Panc1 (cell line): ENCODE measurements around the gene SNRNP48. TPM values are rescaled to one million over a fixed set of nuclear protein-coding genes. Genes with fewer than 3 reads are reported as not detected.

ENCODE experiments used
- ATAC-seq: fragments of 200-7000 bp; cut with Tn5 transposase; 2 replicates; pipeline ENCODE4 v1.9.1; 2020; ENCODE audit warnings: mild to moderate bottlenecking, moderate library complexity
- BruUV-seq: library from RNA; stranded (reverse); fragments of 400-500 nt; replicated peaks from 2 replicates; lab custom pipeline; 2021; lab: Mats Ljungman, UMichigan
- CTCF ChIA-PET: fragments of 300-600 bp; sonication (Branson Sonifier 250); formaldehyde crosslinking; loops from one replicate; lab custom pipeline; 2022; ENCODE audit warnings: antibody characterized with exemption; lab: Charles Lee
- POLR2A ChIA-PET: fragments of 300-600 bp; sonication (Branson Sonifier 250); formaldehyde crosslinking; loops from one replicate; lab custom pipeline; 2022; ENCODE audit warnings: antibody characterized with exemption; lab: Charles Lee
- DNase-seq: peaks from one replicate; pipeline ENCODE4 v3.0.0-alpha.2; 2010; ENCODE audit warnings: low read depth, low spot score
- H3K27ac ChIP-seq: 2 replicates; pipeline ENCODE4 v1.5.1; 2011; ENCODE audit warnings: mild to moderate bottlenecking, low read length, inconsistent platforms
- H3K27me3 ChIP-seq: fragments of 200-500 bp; sonication (Bioruptor generic); 2 replicates; pipeline ENCODE4 v1.6.0; 2014; ENCODE audit warnings: low read length, inconsistent platforms; ENCODE audit not compliant: control insufficient read depth, insufficient read depth
- H3K36me3 ChIP-seq: fragments of 200-500 bp; sonication (Bioruptor generic); 2 replicates; pipeline ENCODE4 v1.5.1; 2014; ENCODE audit warnings: inconsistent platforms, mild to moderate bottlenecking, low read length, moderate library complexity; ENCODE audit not compliant: control insufficient read depth, insufficient read depth
- H3K4me1 ChIP-seq: 2 replicates; pipeline ENCODE4 v1.5.1; 2011; ENCODE audit warnings: inconsistent platforms, mild to moderate bottlenecking, low read length, moderate library complexity; ENCODE audit not compliant: control insufficient read depth, insufficient read depth
- H3K4me3 ChIP-seq, 2 experiments: 2 replicates each; pipeline ENCODE4 v1.5.1; 2011 to 2012; ENCODE audit warnings: low read depth in 2 of 2, low read length in 2 of 2, mild to moderate bottlenecking in 2 of 2, inconsistent platforms in 1 of 2, moderate library complexity in 1 of 2
- H3K9me3 ChIP-seq: fragments of 200-500 bp; sonication (Bioruptor generic); 2 replicates; pipeline ENCODE4 v1.5.1; 2014; ENCODE audit warnings: low read depth, mild to moderate bottlenecking, inconsistent platforms, low read length, moderate library complexity; ENCODE audit not compliant: control insufficient read depth, insufficient read depth
- POLR2AphosphoS5 ChIP-seq: IDR thresholded peaks from 2 replicates; pipeline ENCODE4 v1.6.1; 2012; ENCODE audit warnings: mild to moderate bottlenecking, low read depth, low read length, moderate library complexity
- SIN3A ChIP-seq: IDR thresholded peaks from 2 replicates; pipeline ENCODE4 v1.6.1; 2012; ENCODE audit warnings: low read depth, mild to moderate bottlenecking, low read length, moderate library complexity, borderline replicate concordance; ENCODE audit not compliant: insufficient read depth
- TCF7L2 ChIP-seq: IDR thresholded peaks from 2 replicates; pipeline ENCODE4 v1.6.1; 2011; ENCODE audit warnings: mild to moderate bottlenecking, low read depth, low read length, inconsistent platforms
- in situ Hi-C: cut with HindIII; loops from 2 replicates; pipeline ENCODE4 v1.10.0; 2016; ENCODE audit warnings: low sequenced_read_pairs, low pct_unique_long_range_greater_than_20kb
- intact Hi-C: fragments of 100-400 bp; cut with micrococcal nuclease; formaldehyde crosslinking; loops from one replicate; pipeline ENCODE4 v1.10.0; 2022; ENCODE audit not compliant: unreplicated experiment
- total RNA-seq: library from RNA; stranded (reverse); gene quantifications from one replicate; pipeline ENCODE4 v1.2.1, GENCODE V29; 2021; ENCODE audit not compliant: unreplicated experiment
- TF ChIP-seq, protein P1 (sequence below): fragments of 450-650 bp; IDR thresholded peaks from 2 replicates; pipeline ENCODE4 v1.5.1; 2017; ENCODE audit warnings: mild to moderate bottlenecking
- TF ChIP-seq, protein P2 (sequence below), 2 experiments: IDR thresholded peaks; 2 replicates each; pipeline ENCODE4 v1.6.1; 2011 to 2012; ENCODE audit warnings: low read depth in 2 of 2, control low read depth in 1 of 2, low read length in 1 of 2, mild to moderate bottlenecking in 1 of 2, moderate library complexity in 1 of 2; ENCODE audit not compliant: insufficient read depth in 1 of 2

Gene SNRNP48
- total RNA-seq, 1 experiment from 2014 or later: 10.7 TPM

DNA sequence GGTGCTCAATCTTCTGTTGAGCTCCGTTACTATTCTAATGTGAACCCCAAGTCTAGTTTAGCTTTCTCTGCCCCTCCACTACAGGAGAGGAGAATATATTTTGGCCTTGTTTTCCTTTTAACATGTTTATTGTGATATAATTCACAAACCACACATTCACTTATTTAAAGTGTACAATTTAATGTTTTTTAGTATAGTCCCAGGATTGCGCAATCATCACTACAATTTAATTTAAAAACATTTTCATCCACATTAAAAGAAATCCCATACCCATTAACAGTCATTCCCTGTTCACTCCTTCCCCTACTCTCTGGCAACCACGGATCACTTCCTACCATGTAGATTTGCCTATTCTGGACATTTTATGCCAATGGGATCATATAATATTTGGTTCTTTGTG lies 71.4 kb downstream of the SNRNP48 start:
- in situ Hi-C loops: no loop called here
- ATAC-seq: no peak
- Histone ChIP-seq H3K27ac (no peak overlapping the region), H3K36me3 (no peaks in the 10 kb centered on the region), H3K4me1 (no peaks in the 10 kb centered on the region), H3K4me3 (no peak overlapping the region), H3K9me3 (no peaks in the 10 kb centered on the region), H3K27me3 (no peaks in the 10 kb centered on the region)
- POLR2A ChIA-PET: no interaction called here
- TF ChIP-seq POLR2AphosphoS5: no peak
- TF ChIP-seq, protein P1, sequence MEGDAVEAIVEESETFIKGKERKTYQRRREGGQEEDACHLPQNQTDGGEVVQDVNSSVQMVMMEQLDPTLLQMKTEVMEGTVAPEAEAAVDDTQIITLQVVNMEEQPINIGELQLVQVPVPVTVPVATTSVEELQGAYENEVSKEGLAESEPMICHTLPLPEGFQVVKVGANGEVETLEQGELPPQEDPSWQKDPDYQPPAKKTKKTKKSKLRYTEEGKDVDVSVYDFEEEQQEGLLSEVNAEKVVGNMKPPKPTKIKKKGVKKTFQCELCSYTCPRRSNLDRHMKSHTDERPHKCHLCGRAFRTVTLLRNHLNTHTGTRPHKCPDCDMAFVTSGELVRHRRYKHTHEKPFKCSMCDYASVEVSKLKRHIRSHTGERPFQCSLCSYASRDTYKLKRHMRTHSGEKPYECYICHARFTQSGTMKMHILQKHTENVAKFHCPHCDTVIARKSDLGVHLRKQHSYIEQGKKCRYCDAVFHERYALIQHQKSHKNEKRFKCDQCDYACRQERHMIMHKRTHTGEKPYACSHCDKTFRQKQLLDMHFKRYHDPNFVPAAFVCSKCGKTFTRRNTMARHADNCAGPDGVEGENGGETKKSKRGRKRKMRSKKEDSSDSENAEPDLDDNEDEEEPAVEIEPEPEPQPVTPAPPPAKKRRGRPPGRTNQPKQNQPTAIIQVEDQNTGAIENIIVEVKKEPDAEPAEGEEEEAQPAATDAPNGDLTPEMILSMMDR: no peak
- no peak for TF ChIP-seq SIN3A
- TF ChIP-seq, protein P2, sequence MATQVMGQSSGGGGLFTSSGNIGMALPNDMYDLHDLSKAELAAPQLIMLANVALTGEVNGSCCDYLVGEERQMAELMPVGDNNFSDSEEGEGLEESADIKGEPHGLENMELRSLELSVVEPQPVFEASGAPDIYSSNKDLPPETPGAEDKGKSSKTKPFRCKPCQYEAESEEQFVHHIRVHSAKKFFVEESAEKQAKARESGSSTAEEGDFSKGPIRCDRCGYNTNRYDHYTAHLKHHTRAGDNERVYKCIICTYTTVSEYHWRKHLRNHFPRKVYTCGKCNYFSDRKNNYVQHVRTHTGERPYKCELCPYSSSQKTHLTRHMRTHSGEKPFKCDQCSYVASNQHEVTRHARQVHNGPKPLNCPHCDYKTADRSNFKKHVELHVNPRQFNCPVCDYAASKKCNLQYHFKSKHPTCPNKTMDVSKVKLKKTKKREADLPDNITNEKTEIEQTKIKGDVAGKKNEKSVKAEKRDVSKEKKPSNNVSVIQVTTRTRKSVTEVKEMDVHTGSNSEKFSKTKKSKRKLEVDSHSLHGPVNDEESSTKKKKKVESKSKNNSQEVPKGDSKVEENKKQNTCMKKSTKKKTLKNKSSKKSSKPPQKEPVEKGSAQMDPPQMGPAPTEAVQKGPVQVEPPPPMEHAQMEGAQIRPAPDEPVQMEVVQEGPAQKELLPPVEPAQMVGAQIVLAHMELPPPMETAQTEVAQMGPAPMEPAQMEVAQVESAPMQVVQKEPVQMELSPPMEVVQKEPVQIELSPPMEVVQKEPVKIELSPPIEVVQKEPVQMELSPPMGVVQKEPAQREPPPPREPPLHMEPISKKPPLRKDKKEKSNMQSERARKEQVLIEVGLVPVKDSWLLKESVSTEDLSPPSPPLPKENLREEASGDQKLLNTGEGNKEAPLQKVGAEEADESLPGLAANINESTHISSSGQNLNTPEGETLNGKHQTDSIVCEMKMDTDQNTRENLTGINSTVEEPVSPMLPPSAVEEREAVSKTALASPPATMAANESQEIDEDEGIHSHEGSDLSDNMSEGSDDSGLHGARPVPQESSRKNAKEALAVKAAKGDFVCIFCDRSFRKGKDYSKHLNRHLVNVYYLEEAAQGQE (IDR thresholded peaks at IDR 0.05; ENCODE audit: insufficient read depth in 1 of 2, low read depth in 2 of 2, low read length in 1 of 2): no peak
- no peak for TF ChIP-seq TCF7L2
- no peak for DNase-seq
- intact Hi-C loops: no loop called here
- no TSS peak for BruUV-seq
- CTCF ChIA-PET: no interaction called here

Other genes starting within 250 kb of the SNRNP48 start
- not detected for gene CAGE1, start 200.5 kb upstream of the SNRNP48 start, total RNA-seq
- 30.0 TPM for gene RIOK1, start 200.4 kb upstream of the SNRNP48 start, total RNA-seq
- gene DSP, start 48.5 kb upstream of the SNRNP48 start, total RNA-seq: 20.1 TPM
- gene BMP6, start 135.9 kb downstream of the SNRNP48 start, total RNA-seq: 13.6 TPM